AG04449 (cell line): ENCODE measurements around the gene ZNRF2.

ENCODE experiments used
- CTCF ChIA-PET: fragments of 350-600 bp; formaldehyde crosslinking; extraction: SDS; loops from one replicate; lab custom pipeline; 2021; ENCODE audit warnings: antibody characterized with exemption; lab: Yijun Ruan, JAX
- POLR2A ChIA-PET: fragments of 400-600, 350-600 bp; formaldehyde crosslinking; extraction: SDS; loops from one replicate; lab custom pipeline; 2020; ENCODE audit warnings: antibody characterized with exemption, inconsistent platforms; lab: Yijun Ruan, JAX
- DNase-seq: peaks from one replicate; pipeline ENCODE4 v3.0.0-alpha.2; 2010; ENCODE audit warnings: low read depth, low spot score
- H3K4me3 ChIP-seq: 2 replicates; pipeline ENCODE4 v1.5.1; 2011; ENCODE audit warnings: low read depth, mild to moderate bottlenecking, control low read depth, low read length
- TF ChIP-seq, protein P1 (sequence below): IDR thresholded peaks from one replicate; pipeline ENCODE4 v1.5.1; 2011; ENCODE audit warnings: mild to moderate bottlenecking, moderate library complexity, low read length, control low read depth, inconsistent platforms; ENCODE audit not compliant: insufficient read depth; ENCODE audit errors: missing control alignments

The ZNRF2 gene

GRCh38 chr7:30251708-30252329 lies 32.6 kb upstream of the ZNRF2 start:
- CTCF ChIA-PET, result interaction anchor here (1.3 kb wide), 1 partner anchor 312 kb away, joined by 4 read pairs; no protein-coding TSS in a partner anchor
- POLR2A ChIA-PET, result no interaction called here
- TF ChIP-seq, protein P1, sequence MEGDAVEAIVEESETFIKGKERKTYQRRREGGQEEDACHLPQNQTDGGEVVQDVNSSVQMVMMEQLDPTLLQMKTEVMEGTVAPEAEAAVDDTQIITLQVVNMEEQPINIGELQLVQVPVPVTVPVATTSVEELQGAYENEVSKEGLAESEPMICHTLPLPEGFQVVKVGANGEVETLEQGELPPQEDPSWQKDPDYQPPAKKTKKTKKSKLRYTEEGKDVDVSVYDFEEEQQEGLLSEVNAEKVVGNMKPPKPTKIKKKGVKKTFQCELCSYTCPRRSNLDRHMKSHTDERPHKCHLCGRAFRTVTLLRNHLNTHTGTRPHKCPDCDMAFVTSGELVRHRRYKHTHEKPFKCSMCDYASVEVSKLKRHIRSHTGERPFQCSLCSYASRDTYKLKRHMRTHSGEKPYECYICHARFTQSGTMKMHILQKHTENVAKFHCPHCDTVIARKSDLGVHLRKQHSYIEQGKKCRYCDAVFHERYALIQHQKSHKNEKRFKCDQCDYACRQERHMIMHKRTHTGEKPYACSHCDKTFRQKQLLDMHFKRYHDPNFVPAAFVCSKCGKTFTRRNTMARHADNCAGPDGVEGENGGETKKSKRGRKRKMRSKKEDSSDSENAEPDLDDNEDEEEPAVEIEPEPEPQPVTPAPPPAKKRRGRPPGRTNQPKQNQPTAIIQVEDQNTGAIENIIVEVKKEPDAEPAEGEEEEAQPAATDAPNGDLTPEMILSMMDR, result no peak

GRCh38 chr7:30252885-30253795 lies 31.3 kb upstream of the ZNRF2 start:
- DNase-seq, result no peak
- TF ChIP-seq, protein P1, result no peak
- ChIA-PET CTCF (interaction anchor here (0.6 to 1.3 kb wide), 4 partner anchors 20 to 310 kb away, joined by 3 to 4 read pairs (median 3); no protein-coding TSS in a partner anchor), POLR2A (no interaction called here)
- no peak overlapping the region for H3K4me3 ChIP-seq

More at GRCh38 chr7:30251708-30252329, 32.6 kb upstream of the ZNRF2 start:
- no peak for DNase-seq
- H3K4me3 ChIP-seq, result no peak overlapping the region

GRCh38 chr7:30253796-30254165 lies 30.6 kb upstream of the ZNRF2 start:
- TF ChIP-seq, protein P1, result no peak
- ChIA-PET POLR2A (no interaction called here), CTCF (no interaction called here)
- H3K4me3 ChIP-seq, result no peak overlapping the region
- no peak for DNase-seq

- no peak overlapping the region for H3K4me3 ChIP-seq
- CTCF ChIA-PET, result no interaction called here
- TF ChIP-seq, protein P1, result no peak
- no peak for DNase-seq
- POLR2A ChIA-PET, result no interaction called here
Measured at GRCh38 chr7:30254248-30254647, 30.1 kb upstream of the ZNRF2 start.

GRCh38 chr7:30254717-30255063 lies 29.7 kb upstream of the ZNRF2 start:
- ChIA-PET POLR2A (no interaction called here), CTCF (no interaction called here)
- DNase-seq, result no peak
- no peak overlapping the region for H3K4me3 ChIP-seq
- TF ChIP-seq, protein P1, result no peak
